SK-N-SH (cell line): ENCODE data around the gene RASA4B. TPM values are rescaled to one million over a fixed set of nuclear protein-coding genes. Genes with fewer than 3 reads are reported as not detected.

Source experiments
- CTCF ChIA-PET: fragments of 300-600, 350-600 bp; formaldehyde crosslinking; extraction: SDS; loops from one replicate; lab custom pipeline; 2021; lab: Yijun Ruan, JAX
- POLR2A ChIA-PET: fragments of 350-600 bp; sonication (Branson Sonifier 250); formaldehyde crosslinking; extraction: SDS; loops from one replicate; lab custom pipeline; 2020; ENCODE audit warnings: antibody characterized with exemption, inconsistent platforms; lab: Yijun Ruan, JAX
- DNase-seq: peaks from one replicate; pipeline ENCODE4 v3.0.0; 2012
- H2AFZ ChIP-seq: fragments of 200-600 bp; sonication (generic); 2 replicates; pipeline ENCODE4 v1.8.1; 2016; ENCODE audit warnings: antibody characterized with exemption, mild to moderate bottlenecking, low read depth
- H3F3A ChIP-seq: fragments of 200-600 bp; sonication (generic); replicated peaks from 2 replicates; pipeline ENCODE3; 2016; ENCODE audit warnings: antibody characterized with exemption, mild to moderate bottlenecking; ENCODE audit not compliant: insufficient read depth
- H3K27ac ChIP-seq, 2 experiments: fragments of 200-500 bp in 1 of 2; fragments of 200-600 bp in 1 of 2; sonication (Bioruptor generic) in 1 of 2; sonication (generic), shearing (Covaris generic) in 1 of 2; 2 replicates each; pipeline versions ENCODE4 v1.5.1 to v1.6.1; 2014 to 2016; ENCODE audit warnings: low read depth in 2 of 2, inconsistent platforms in 1 of 2, low read length in 1 of 2, mild to moderate bottlenecking in 1 of 2, mixed read lengths in 1 of 2
- H3K27me3 ChIP-seq: fragments of 200-600 bp; sonication (generic), shearing (Covaris generic); 2 replicates; pipeline ENCODE4 v1.6.1; 2016; ENCODE audit warnings: mixed run types; ENCODE audit not compliant: insufficient read depth
- H3K36me3 ChIP-seq, 2 experiments: fragments of 200-500 bp in 1 of 2; fragments of 200-600 bp in 1 of 2; sonication (Bioruptor generic) in 1 of 2; sonication (generic) in 1 of 2; replicated peaks in 1 of 2; 2 replicates each; pipeline versions ENCODE3 to v1.5.1; 2014 to 2016; ENCODE audit warnings: low read length in 1 of 2, mild to moderate bottlenecking in 1 of 2; ENCODE audit not compliant: insufficient read depth in 2 of 2, control insufficient read depth in 1 of 2
- H3K4me1 ChIP-seq, 2 experiments: fragments of 200-500 bp in 1 of 2; fragments of 200-600 bp in 1 of 2; sonication (Bioruptor generic) in 1 of 2; sonication (generic), shearing (Covaris generic) in 1 of 2; 2 replicates each; pipeline versions ENCODE4 v1.5.1 to v1.6.1; 2014 to 2016; ENCODE audit warnings: low read depth in 1 of 2, low read length in 1 of 2, mixed run types in 1 of 2; ENCODE audit not compliant: insufficient read depth in 2 of 2, control insufficient read depth in 1 of 2
- H3K4me2 ChIP-seq: fragments of 200-600 bp; sonication (generic), shearing (Covaris generic); 2 replicates; pipeline ENCODE4 v1.6.1; 2017; ENCODE audit warnings: mixed run types
- H3K4me3 ChIP-seq, 2 experiments: fragments of 200-500 bp in 1 of 2; fragments of 200-600 bp in 1 of 2; sonication (Bioruptor generic) in 1 of 2; sonication (generic), shearing (Covaris generic) in 1 of 2; 2 replicates each; pipeline versions ENCODE4 v1.5.1 to v1.8.1; 2014 to 2016; ENCODE audit warnings: low read depth in 2 of 2, inconsistent platforms in 1 of 2, low read length in 1 of 2, mild to moderate bottlenecking in 1 of 2, mixed read lengths in 1 of 2, moderate library complexity in 1 of 2
- H3K79me2 ChIP-seq: fragments of 200-600 bp; sonication (generic); 2 replicates; pipeline ENCODE4 v1.8.1; 2017; ENCODE audit warnings: mild to moderate bottlenecking; ENCODE audit not compliant: insufficient read depth
- H3K9ac ChIP-seq: fragments of 200-600 bp; sonication (generic); 2 replicates; pipeline ENCODE4 v1.6.1; 2017; ENCODE audit warnings: mixed run types
- H3K9me2 ChIP-seq: fragments of 200-600 bp; sonication (generic); 2 replicates; pipeline ENCODE4 v1.6.1; 2017; ENCODE audit warnings: mixed run types
- H3K9me3 ChIP-seq: fragments of 200-600 bp; sonication (generic); 2 replicates; pipeline ENCODE4 v1.6.1; 2017; ENCODE audit warnings: mixed run types, mild to moderate bottlenecking, moderate library complexity
- H4K20me1 ChIP-seq: fragments of 200-600 bp; sonication (generic); 2 replicates; pipeline ENCODE4 v1.6.1; 2017; ENCODE audit warnings: mild to moderate bottlenecking, mixed run types; ENCODE audit not compliant: insufficient read depth
- CHD2 ChIP-seq: fragments of 150-350 bp; IDR thresholded peaks from 2 replicates; pipeline ENCODE4 v1.6.1; 2018; ENCODE audit warnings: low read length; ENCODE audit not compliant: partially characterized antibody
- ELF1 ChIP-seq: IDR thresholded peaks from 2 replicates; pipeline ENCODE4 v1.4.0; 2012
- EZH2phosphoT487 ChIP-seq: fragments of 200-600 bp; sonication (generic); IDR thresholded peaks from 2 replicates; pipeline ENCODE4 v1.6.1; 2017; ENCODE audit warnings: low read depth, mixed run types, mild to moderate bottlenecking, antibody characterized with exemption, moderate library complexity, borderline replicate concordance
- FOSL2 ChIP-seq: IDR thresholded peaks from 2 replicates; pipeline ENCODE4 v1.4.0; 2012; ENCODE audit warnings: low read depth, mild to moderate bottlenecking, moderate library complexity, borderline replicate concordance
- FOXJ3 ChIP-seq: sonication (generic); formaldehyde crosslinking; IDR thresholded peaks from 2 replicates; pipeline ENCODE4 v1.5.1; 2020; ENCODE audit warnings: mild to moderate bottlenecking, missing genetic modification reagents
- GABPA ChIP-seq: IDR thresholded peaks from 2 replicates; pipeline ENCODE4 v1.4.0; 2012; ENCODE audit warnings: low read depth, mild to moderate bottlenecking
- GATA2 ChIP-seq: sonication (generic); formaldehyde crosslinking; IDR thresholded peaks from 2 replicates; pipeline ENCODE4 v1.5.0; 2020; ENCODE audit warnings: mild to moderate bottlenecking, missing genetic modification reagents
- MAX ChIP-seq: IDR thresholded peaks from 2 replicates; pipeline ENCODE4 v1.4.0; 2012; ENCODE audit warnings: low read depth
- NFIC ChIP-seq: IDR thresholded peaks from 2 replicates; pipeline ENCODE4 v1.4.0; 2012; ENCODE audit warnings: borderline replicate concordance
- NRF1 ChIP-seq: IDR thresholded peaks from 2 replicates; pipeline ENCODE4 v1.6.1; 2012; ENCODE audit warnings: low read depth, mild to moderate bottlenecking, low read length
- RAD21 ChIP-seq: IDR thresholded peaks from 2 replicates; pipeline ENCODE4 v1.6.1; 2012; ENCODE audit warnings: mild to moderate bottlenecking, low read length
- RCOR1 ChIP-seq: fragments of 150-350 bp; IDR thresholded peaks from 2 replicates; pipeline ENCODE4 v1.6.1; 2017; ENCODE audit warnings: antibody characterized with exemption, low read length
- REST ChIP-seq: IDR thresholded peaks from 2 replicates; pipeline ENCODE4 v1.6.1; 2012; ENCODE audit warnings: mild to moderate bottlenecking, low read depth, low read length, moderate library complexity
- RXRA ChIP-seq: IDR thresholded peaks from 2 replicates; pipeline ENCODE4 v1.4.0; 2012; ENCODE audit warnings: low read depth, mild to moderate bottlenecking, borderline replicate concordance
- SIN3A ChIP-seq: IDR thresholded peaks from 2 replicates; pipeline ENCODE4 v1.6.1; 2012; ENCODE audit warnings: low read depth, mild to moderate bottlenecking, low read length, moderate library complexity, borderline replicate concordance
- YY1 ChIP-seq: IDR thresholded peaks from 2 replicates; pipeline ENCODE4 v1.4.0; 2012; ENCODE audit warnings: low read depth, mild to moderate bottlenecking
- ZBTB33 ChIP-seq: IDR thresholded peaks from 2 replicates; pipeline ENCODE4 v1.4.0; 2012; ENCODE audit warnings: low read depth, borderline replicate concordance
- WGBS: methylation state at CpG from one replicate; pipeline ENCODE4 v1.1.6; 2017; ENCODE audit warnings: low lambda C conversion rate; 5-methylcytosine and 5-hydroxymethylcytosine counted together
- polyA plus RNA-seq, 3 experiments: library from polyadenylated mRNA; depleted of rRNA; stranded (reverse); fragments of >200 nt; gene quantifications; 2 replicates each; pipeline ENCODE4 v1.2.3, GENCODE V29; 2012
- TF ChIP-seq, protein P1 (sequence below): fragments of 150-350 bp; IDR thresholded peaks from 2 replicates; pipeline ENCODE4 v1.6.1; 2017; ENCODE audit warnings: antibody characterized with exemption, low read length, low read depth, borderline replicate concordance

The RASA4B gene
- polyA plus RNA-seq, 1 of the 3 experiments (the other 2 are of a cell fraction), result 19.5 TPM

GRCh38 chr7:102472126-102473041 lies 45.2 kb downstream of the RASA4B start:
- Histone ChIP-seq H3K27ac (no peak overlapping the region; a peak in 1 of 4 replicates), H3K4me3 (no peak overlapping the region), H3K4me1 (no peaks in the 10 kb centered on the region; a peak in 1 of 4 replicates), H3K27me3 (no peaks in the 10 kb centered on the region), H3K9me3 (no peaks in the 10 kb centered on the region), H2AFZ (no peak overlapping the region), H4K20me1 (no peaks in the 10 kb centered on the region), H3F3A (peaks cover 5% of the 10 kb centered on the region), H3K79me2 (no peaks in the 10 kb centered on the region), H3K4me2 (no peak overlapping the region), H3K36me3 (peaks cover 32 to 54% of the 10 kb centered on the region in 2 experiments), H3K9me2 (no peaks in the 10 kb centered on the region), H3K9ac (no peak overlapping the region)
- CTCF ChIA-PET, result interaction anchor here (1.9 kb wide), 1 partner anchor 68 kb away, joined by 5 read pairs; no protein-coding TSS in a partner anchor
- POLR2A ChIA-PET, result no interaction called here
- no peak for TF ChIP-seq NRF1
- no peak for TF ChIP-seq FOXJ3 (CRISPR knock-in tag)
- TF ChIP-seq SIN3A, result no peak
- no peak for TF ChIP-seq EZH2phosphoT487
- 83% methylated on average over 26 of the region's 31 CpGs for WGBS
- no peak for DNase-seq

GRCh38 chr7:102471791-102472125 lies 45.8 kb downstream of the RASA4B start:
- H3K36me3 ChIP-seq, result peaks cover 33 to 56% of the 10 kb centered on the region in 2 experiments
- H3K27me3 ChIP-seq, result no peaks in the 10 kb centered on the region
- POLR2A ChIA-PET, result no interaction called here
- H3K4me1 ChIP-seq, result no peaks in the 10 kb centered on the region; a peak in 1 of 4 replicates
- CTCF ChIA-PET, result interaction anchor here (1.9 kb wide), 1 partner anchor 67 kb away, joined by 5 read pairs; no protein-coding TSS in a partner anchor
- no peak overlapping the region for H2AFZ ChIP-seq
- no peak overlapping the region for H3K27ac ChIP-seq
- TF ChIP-seq, protein P1, sequence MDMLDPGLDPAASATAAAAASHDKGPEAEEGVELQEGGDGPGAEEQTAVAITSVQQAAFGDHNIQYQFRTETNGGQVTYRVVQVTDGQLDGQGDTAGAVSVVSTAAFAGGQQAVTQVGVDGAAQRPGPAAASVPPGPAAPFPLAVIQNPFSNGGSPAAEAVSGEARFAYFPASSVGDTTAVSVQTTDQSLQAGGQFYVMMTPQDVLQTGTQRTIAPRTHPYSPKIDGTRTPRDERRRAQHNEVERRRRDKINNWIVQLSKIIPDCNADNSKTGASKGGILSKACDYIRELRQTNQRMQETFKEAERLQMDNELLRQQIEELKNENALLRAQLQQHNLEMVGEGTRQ, result no peak
- TF ChIP-seq YY1, result no peak
- TF ChIP-seq NRF1, result no peak
- no peak for TF ChIP-seq FOXJ3 (CRISPR knock-in tag)
- no peak for TF ChIP-seq SIN3A
- TF ChIP-seq REST, result no peak
- no peak for TF ChIP-seq RXRA
- no peak for TF ChIP-seq GABPA
- no peak for TF ChIP-seq ZBTB33
- no peak for TF ChIP-seq CHD2
- TF ChIP-seq MAX, result no peak
- TF ChIP-seq FOSL2, result no peak
- TF ChIP-seq RCOR1, result no peak
- TF ChIP-seq GATA2 (CRISPR knock-in tag), result no peak
- TF ChIP-seq ELF1, result no peak
- no peak for TF ChIP-seq RAD21
- TF ChIP-seq NFIC, result no peak
- TF ChIP-seq, all 33 proteins: peak for 0
- H3F3A ChIP-seq, result peaks cover 6% of the 10 kb centered on the region
- no peak overlapping the region for H3K4me3 ChIP-seq
- H4K20me1 ChIP-seq, result no peaks in the 10 kb centered on the region
- no peak for DNase-seq
- no peaks in the 10 kb centered on the region for H3K9me2 ChIP-seq
- no peak overlapping the region for H3K4me2 ChIP-seq
- H3K9ac ChIP-seq, result no peak overlapping the region
- WGBS, result 88% methylated on average over 6 of the region's 6 CpGs
- no peaks in the 10 kb centered on the region for H3K79me2 ChIP-seq
- H3K9me3 ChIP-seq, result no peaks in the 10 kb centered on the region
